Choroid plexus epithelial cell (primary cell): Measurements from ENCODE around the gene HAPLN1.

Source experiments
- DNase-seq: peaks from one replicate; pipeline ENCODE4 v3.0.0-alpha.2; 2010; ENCODE audit warnings: low read depth
- H3K4me3 ChIP-seq: 2 replicates; pipeline ENCODE4 v1.5.1; 2011; ENCODE audit warnings: low read depth, mild to moderate bottlenecking, control low read depth, low read length, moderate library complexity
- CTCF ChIP-seq: conservative IDR thresholded peaks from 2 replicates; pipeline ENCODE4 v1.5.1; 2011; ENCODE audit warnings: low read depth, mild to moderate bottlenecking, control low read depth, inconsistent platforms, low read length, moderate library complexity

HAPLN1 gene

GRCh38 chr5:83720836-83721537, at the start of gene HAPLN1:
Gene HAPLN1, minus strand, starts transcription at chr5:83720855. Its CDS starts 47,332 bp downstream, at chr5:83673523.
- no peak for TF ChIP-seq CTCF
- peak; percentile 16 for DNase-seq
- peak within 1 kb of the TSS; percentile 69 for H3K4me3 ChIP-seq

- TF ChIP-seq CTCF, result no peak
- DNase-seq, result no peak
- no peak overlapping the region for H3K4me3 ChIP-seq
Measured at GRCh38 chr5:83767409-83767992, 46.8 kb upstream of the HAPLN1 start.

- no peak overlapping the region for H3K4me3 ChIP-seq
- DNase-seq, result no peak
- TF ChIP-seq CTCF, result no peak
Measured at GRCh38 chr5:83764101-83764500, 43.4 kb upstream of the HAPLN1 start.

GRCh38 chr5:83760579-83760978, 39.9 kb upstream of the HAPLN1 start:
- no peak for TF ChIP-seq CTCF
- no peak for DNase-seq
- no peak overlapping the region for H3K4me3 ChIP-seq

- no peak for TF ChIP-seq CTCF
- DNase-seq, result no peak
- H3K4me3 ChIP-seq, result no peak overlapping the region
Measured at GRCh38 chr5:83752700-83753099, 32.0 kb upstream of the HAPLN1 start.

- no peak for DNase-seq
- no peak for TF ChIP-seq CTCF
Measured at GRCh38 chr5:83751201-83751600, 30.5 kb upstream of the HAPLN1 start.

GRCh38 chr5:83750749-83751148, 30.1 kb upstream of the HAPLN1 start:
- TF ChIP-seq CTCF, result no peak
- DNase-seq, result no peak
- H3K4me3 ChIP-seq, result no peak overlapping the region

More at GRCh38 chr5:83751201-83751600, 30.5 kb upstream of the HAPLN1 start:
- no peak overlapping the region for H3K4me3 ChIP-seq
